Right ventricle myocardium superior (tissue), 1 donor: ENCODE results near the gene AKT1. TPM values are rescaled to one million over a fixed set of nuclear protein-coding genes. Genes with fewer than 3 reads are reported as not detected.
"Not testable (repeated sequence)": the region's sequence is repeated elsewhere in the genome, so short reads cannot be mapped to it uniquely, and the experiment has no call there.

Experiments used
- ATAC-seq: fragments of 200-7000 bp; cut with Tn5 transposase; one replicate; pipeline ENCODE4 v1.9.1; 2020; ENCODE audit warnings: mild to moderate bottlenecking; ENCODE audit not compliant: poor library complexity
- DNase-seq: peaks from one replicate; pipeline ENCODE4 v3.0.0-alpha.2; 2020
- intact Hi-C: fragments of 100-400 bp; cut with DNase I; formaldehyde crosslinking; loops from one replicate; pipeline ENCODE4 v1.11.2; 2022
- total RNA-seq: library from RNA; stranded (reverse); fragmentation: NEBNext Ultra II Directional; extraction: Animal tissue kit (Norgen Biotek cat#: 25700); gene quantifications from one replicate; pipeline ENCODE4 v1.2.1, GENCODE V29; 2021
- donor health status: DM: no; HTN: yes; CAD: no; lungs with severe emphysema.

Gene AKT1
- total RNA-seq, 1 donor from 2014 or later = 120 TPM

GRCh38 chr14:104751539-104752422, 43.8 kb downstream of the AKT1 start:
- no peak for ATAC-seq
- intact Hi-C loops = no loop called here
- DNase-seq = peak; percentile 56

- DNase-seq, intact Hi-C loops: not testable (repeated sequence)
These were observed 44.8 kb downstream of the AKT1 start for GRCh38 chr14:104750753-104751057.

GRCh38 chr14:104750056-104750752, 45.3 kb downstream of the AKT1 start:
- DNase-seq = no peak
- intact Hi-C loops = no loop called here

More at GRCh38 chr14:104750753-104751057, 44.8 kb downstream of the AKT1 start:
- ATAC-seq = not testable (repeated sequence)

GRCh38 chr14:104749111-104749649, 46.4 kb downstream of the AKT1 start:
- ATAC-seq (no peak), DNase-seq (peak; percentile 56)
- intact Hi-C loops = no loop called here

More at GRCh38 chr14:104750056-104750752, 45.3 kb downstream of the AKT1 start:
- no peak for ATAC-seq

- DNase-seq = no peak
- intact Hi-C loops = no loop called here
- ATAC-seq = no peak
These were observed 47.7 kb downstream of the AKT1 start for GRCh38 chr14:104747876-104748275.

GRCh38 chr14:104746934-104747481, 48.5 kb downstream of the AKT1 start:
- DNase-seq (peak; percentile 71), ATAC-seq (peak; percentile 39)
- intact Hi-C loops = no loop called here

- intact Hi-C loops = no loop called here
- no peak for DNase-seq
- ATAC-seq = no peak
These were observed 49.4 kb downstream of the AKT1 start for GRCh38 chr14:104746071-104746545.

- ATAC-seq (no peak), DNase-seq (no peak)
- intact Hi-C loops = no loop called here
These were observed 50.1 kb downstream of the AKT1 start for GRCh38 chr14:104745431-104745830.

GRCh38 chr14:104744484-104744883, 51.1 kb downstream of the AKT1 start:
- intact Hi-C loops = no loop called here
- no peak for ATAC-seq
- no peak for DNase-seq

- no peak for DNase-seq
- no peak for ATAC-seq
- intact Hi-C loops = no loop called here
These were observed 51.8 kb downstream of the AKT1 start for GRCh38 chr14:104743461-104744380.

- intact Hi-C loops = no loop called here
- DNase-seq (peak; percentile 41), ATAC-seq (no peak)
These were observed 52.7 kb downstream of the AKT1 start for GRCh38 chr14:104742586-104743455.

GRCh38 chr14:104741803-104742251, 53.7 kb downstream of the AKT1 start:
- intact Hi-C loops = no loop called here
- DNase-seq (no peak), ATAC-seq (no peak)

GRCh38 chr14:104741108-104741802, 54.3 kb downstream of the AKT1 start:
- intact Hi-C loops = no loop called here
- DNase-seq (no peak), ATAC-seq (no peak)

GRCh38 chr14:104739546-104740516, 55.7 kb downstream of the AKT1 start:
- DNase-seq = no peak
- ATAC-seq = no peak
- intact Hi-C loops = no loop called here

GRCh38 chr14:104739026-104739425, 56.5 kb downstream of the AKT1 start:
- ATAC-seq = no peak
- DNase-seq = no peak
- intact Hi-C loops = no loop called here
